SK-N-MC (cell line): ENCODE data around the gene BCAS3.
"Not testable (repeated sequence)": the region's sequence is repeated elsewhere in the genome, so short reads cannot be mapped to it uniquely, and the experiment has no call there.

Experiments used
- EZH2 ChIP-seq: fragments of 200-600 bp; sonication (generic); IDR thresholded peaks from one replicate; pipeline ENCODE4 v1.6.1; 2017; ENCODE audit warnings: antibody characterized with exemption
- POLR2AphosphoS5 ChIP-seq: IDR thresholded peaks from 2 replicates; pipeline ENCODE4 v1.6.1; 2012; ENCODE audit warnings: mild to moderate bottlenecking, low read depth, low read length, borderline replicate concordance

GRCh38 chr17:61042348-61042747, 364.7 kb downstream of the BCAS3 start:
- TF ChIP-seq EZH2, POLR2AphosphoS5: not testable (repeated sequence)
